ENCODE results near the gene PACS2.

- TF ChIP-seq CTCF (IDR thresholded peaks at IDR 0.05; ENCODE audit: control extremely low read depth in 1 of 3, insufficient read depth in 1 of 3, low read depth in 1 of 3, low read length in 3 of 3) (no peak), EZH2 (IDR thresholded peaks at IDR 0.05; ENCODE audit: low read depth, low read length, severe bottlenecking) (no peak), POLR2A (IDR thresholded peaks at IDR 0.05; ENCODE audit: control extremely low read depth in 1 of 2, low read depth in 2 of 2, low read length in 2 of 2) (no peak), CEBPB (IDR thresholded peaks at IDR 0.05; ENCODE audit: low read depth, low read length) (no peak), RAD21 (IDR thresholded peaks at IDR 0.05 in 1 of 2, conservative IDR thresholded peaks at IDR 0.05 in 1 of 2; ENCODE audit: low read depth in 2 of 2, low read length in 2 of 2) (no peak), RBBP5 (IDR thresholded peaks at IDR 0.05; ENCODE audit: borderline replicate concordance, low read depth, low read length) (no peak), ATF2 (IDR thresholded peaks at IDR 0.05; ENCODE audit: low read length) (no peak), TEAD4 (IDR thresholded peaks at IDR 0.05; ENCODE audit: low read depth, low read length) (no peak), ZNF274 (IDR thresholded peaks at IDR 0.05; ENCODE audit: borderline replicate concordance, extremely low read depth, low read length) (no peak), TAF1 (IDR thresholded peaks at IDR 0.05; ENCODE audit: low read depth, low read length) (no peak), E2F6 (IDR thresholded peaks at IDR 0.05) (no peak), EP300 (IDR thresholded peaks at IDR 0.05; ENCODE audit: borderline replicate concordance in 1 of 2, low read depth in 2 of 2, low read length in 2 of 2) (no peak), GTF2F1 (IDR thresholded peaks at IDR 0.05; ENCODE audit: borderline replicate concordance, low read depth, low read length) (no peak), NRF1 (IDR thresholded peaks at IDR 0.05; ENCODE audit: low read depth, low read length) (no peak)
Measured at GRCh38 chr14:105439179-105439578, 124.6 kb downstream of the PACS2 start.

Measured in H1 (cell line).